HG03045 (cell line): ENCODE measurements around the gene SQSTM1.
"Not testable (repeated sequence)": the region's sequence is repeated elsewhere in the genome, so short reads cannot be mapped to it uniquely, and the experiment has no call there.

Source experiments
- ATAC-seq: cut with Tn5 transposase; IDR thresholded peaks from one replicate; pipeline ENCODE4 v1.9.1; 2021; ENCODE audit warnings: mild to moderate bottlenecking, moderate library complexity; ENCODE audit not compliant: unreplicated experiment

Gene SQSTM1

DNA sequence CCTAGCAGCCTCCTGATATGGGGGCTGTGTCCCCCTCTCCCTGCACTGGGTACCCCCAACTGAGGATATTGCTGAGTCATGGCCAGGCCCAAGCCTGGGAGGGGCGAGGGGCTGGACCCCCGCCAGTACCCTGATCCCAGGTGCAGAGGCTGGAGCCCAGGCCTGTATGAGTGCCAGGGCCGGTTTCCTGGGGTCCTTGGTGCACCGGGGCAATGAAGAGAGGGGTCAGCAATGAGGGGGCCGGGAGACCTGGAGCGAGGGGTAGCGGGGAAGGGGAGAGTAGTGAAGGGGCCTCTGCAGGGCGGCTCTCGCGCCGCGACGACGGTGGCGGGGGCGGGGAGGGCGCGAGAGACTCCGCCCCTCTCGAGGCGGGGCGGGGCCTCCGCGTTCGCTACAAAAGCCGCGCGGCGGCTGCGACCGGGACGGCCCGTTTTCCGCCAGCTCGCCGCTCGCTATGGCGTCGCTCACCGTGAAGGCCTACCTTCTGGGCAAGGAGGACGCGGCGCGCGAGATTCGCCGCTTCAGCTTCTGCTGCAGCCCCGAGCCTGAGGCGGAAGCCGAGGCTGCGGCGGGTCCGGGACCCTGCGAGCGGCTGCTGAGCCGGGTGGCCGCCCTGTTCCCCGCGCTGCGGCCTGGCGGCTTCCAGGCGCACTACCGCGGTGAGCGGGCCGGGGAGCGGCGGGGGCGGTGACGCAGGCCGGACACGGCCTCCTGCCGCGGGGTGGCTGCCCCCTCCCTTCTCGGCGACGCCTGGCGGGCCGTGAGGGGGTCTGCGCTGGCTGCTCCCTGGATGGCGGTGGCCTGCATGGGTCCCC, at the start of gene SQSTM1:
SQSTM1 (plus strand) TSS at position 423 of the 815 bp plus-strand sequence; CDS start at position 455, 32 bp downstream.
- ATAC-seq = peak; percentile 36

DNA sequence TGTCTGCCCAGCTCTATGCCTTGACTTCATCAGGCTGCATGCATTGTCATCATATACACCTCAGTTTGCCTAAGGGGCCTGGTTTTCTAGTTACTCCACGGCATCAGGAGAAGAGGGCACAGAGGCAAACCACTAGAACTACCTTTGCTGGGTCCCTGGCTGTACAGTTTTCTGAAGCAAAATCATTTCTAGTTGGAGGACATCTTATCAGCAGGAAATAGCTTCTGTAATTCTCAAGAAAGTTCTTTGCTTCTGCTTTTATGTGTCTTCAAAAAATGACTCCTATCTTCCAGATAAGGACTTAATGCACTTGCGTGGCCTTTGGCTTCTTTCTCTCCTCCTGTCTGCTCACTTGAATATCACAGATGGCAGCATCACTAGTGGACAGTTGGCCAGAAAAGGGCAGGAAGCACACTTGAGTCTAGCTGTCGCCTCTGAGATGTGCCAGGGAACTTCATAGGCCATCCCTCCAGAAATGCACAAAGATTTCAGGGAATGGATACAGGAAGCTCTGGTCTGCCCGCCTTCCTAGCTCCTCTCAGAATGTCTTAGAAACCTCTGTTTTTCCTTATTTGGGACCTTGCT, 49.3 kb upstream of the SQSTM1 start:
- ATAC-seq = no peak

DNA sequence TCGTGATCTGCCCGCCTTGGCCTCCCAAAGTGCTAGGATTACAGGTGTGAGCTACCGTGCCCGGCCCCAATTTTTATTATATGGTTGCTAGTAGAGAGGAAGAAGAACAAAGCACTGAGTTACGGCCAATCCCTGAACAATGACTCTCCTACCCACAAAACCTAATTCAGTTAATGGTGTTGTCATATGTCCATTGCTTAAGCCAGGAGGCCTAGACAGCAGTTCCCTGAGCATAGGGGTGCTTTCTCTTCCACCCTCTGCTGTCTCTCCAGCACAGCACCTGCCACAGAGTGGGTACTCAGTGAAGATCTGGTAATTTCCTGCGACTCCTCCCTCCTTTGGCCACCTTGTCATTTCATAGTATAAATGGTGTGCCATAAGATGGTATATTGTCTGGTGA, 48.4 kb upstream of the SQSTM1 start:
- no peak for ATAC-seq

DNA sequence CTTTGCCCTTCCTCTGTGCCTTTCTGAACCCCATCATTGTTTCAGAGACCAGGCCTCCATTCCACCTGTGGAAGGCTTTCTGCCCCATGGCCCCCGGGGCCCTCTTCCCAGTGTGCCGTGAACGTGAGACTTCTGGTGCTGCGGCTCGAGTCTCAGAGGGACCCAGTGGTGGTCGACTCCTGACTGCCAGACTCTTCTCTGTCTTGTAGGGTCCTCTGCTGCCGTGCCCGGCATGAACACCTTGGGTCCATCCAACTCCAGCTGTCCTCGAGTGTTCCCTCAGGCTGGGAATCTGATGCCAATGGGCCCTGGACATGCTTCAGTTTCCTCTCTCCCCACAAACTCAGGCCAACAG, 47.0 kb upstream of the SQSTM1 start:
- no peak for ATAC-seq

DNA sequence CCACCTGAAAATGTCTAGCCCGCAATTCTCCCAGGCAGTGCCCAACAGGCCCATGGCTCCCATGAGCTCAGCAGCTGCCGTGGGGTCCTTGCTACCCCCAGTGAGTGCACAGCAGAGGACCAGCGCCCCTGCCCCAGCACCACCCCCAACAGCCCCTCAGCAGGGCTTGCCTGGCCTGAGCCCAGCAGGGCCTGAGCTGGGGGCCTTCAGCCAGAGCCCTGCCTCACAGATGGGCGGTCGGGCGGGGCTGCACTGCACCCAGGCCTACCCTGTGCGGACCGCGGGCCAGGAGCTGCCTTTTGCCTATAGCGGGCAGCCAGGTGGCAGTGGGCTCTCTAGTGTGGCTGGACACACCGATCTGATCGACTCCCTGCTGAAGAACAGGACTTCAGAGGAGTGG, 46.3 kb upstream of the SQSTM1 start:
- ATAC-seq = no peak

DNA sequence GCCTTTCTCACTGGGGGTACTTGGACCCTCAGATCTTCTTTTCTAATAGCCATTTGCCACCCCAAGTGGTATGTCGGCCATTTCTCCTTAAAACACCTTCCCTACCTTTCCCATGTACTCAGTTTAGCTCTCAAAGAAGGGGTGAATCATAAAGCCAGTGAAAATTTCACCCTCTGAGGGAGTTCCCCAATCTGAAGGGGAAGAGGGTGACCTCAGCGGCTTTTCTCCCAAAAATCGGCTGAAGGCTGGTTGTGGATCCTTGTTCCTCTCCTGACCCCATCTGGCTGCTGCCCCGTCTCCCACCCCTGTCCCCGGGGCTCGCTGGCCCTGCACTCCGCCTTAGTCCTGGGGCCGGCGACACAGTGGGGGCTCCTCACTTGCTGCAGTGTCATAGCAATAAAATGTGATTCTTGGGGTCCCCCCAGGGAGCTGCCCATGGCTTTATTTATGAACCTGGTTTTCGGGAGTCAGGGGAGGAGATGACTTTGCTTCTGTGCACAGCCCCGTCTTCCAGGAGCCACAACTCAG, 44.2 kb upstream of the SQSTM1 start:
- no peak for ATAC-seq

DNA sequence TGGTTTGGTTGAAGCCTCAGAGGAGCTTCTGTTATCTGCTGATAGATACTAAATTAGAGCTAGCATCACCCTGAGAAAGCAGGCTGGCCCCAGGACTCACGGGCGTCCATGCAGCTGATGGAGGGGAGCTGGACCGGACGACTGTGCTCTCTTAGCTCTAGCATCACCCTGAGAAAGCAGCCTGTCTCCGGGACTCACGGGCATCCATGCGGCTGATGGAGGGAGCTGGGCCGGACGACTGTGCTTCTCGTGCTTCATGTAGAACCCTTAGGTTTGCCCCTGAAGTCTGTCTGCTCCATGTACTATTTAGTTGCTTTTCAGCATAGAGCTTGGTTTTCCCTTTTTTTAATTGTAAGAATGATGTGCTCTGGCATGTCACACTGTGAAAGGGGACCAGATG, 43.2 kb upstream of the SQSTM1 start:
- ATAC-seq = no peak

DNA sequence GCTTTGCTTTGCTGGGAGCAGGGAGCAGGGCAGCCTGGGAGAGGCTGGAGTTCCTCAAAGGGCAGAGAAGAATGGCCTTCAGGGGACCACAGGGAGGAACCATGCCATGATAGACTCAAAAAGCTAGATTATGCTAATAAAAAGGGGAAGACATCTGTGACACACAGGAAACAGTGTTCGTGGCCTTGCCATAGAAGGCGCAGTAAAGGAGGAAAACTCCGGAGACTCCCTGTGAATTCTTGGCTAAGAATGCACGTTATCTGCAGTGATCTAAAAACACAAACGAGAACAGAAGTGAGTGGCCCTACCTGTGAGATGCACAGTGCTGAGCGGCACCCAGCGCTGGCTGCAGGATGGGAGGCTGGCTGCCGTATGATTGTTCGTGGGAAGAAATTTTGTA, 42.8 kb upstream of the SQSTM1 start:
- ATAC-seq = no peak

DNA sequence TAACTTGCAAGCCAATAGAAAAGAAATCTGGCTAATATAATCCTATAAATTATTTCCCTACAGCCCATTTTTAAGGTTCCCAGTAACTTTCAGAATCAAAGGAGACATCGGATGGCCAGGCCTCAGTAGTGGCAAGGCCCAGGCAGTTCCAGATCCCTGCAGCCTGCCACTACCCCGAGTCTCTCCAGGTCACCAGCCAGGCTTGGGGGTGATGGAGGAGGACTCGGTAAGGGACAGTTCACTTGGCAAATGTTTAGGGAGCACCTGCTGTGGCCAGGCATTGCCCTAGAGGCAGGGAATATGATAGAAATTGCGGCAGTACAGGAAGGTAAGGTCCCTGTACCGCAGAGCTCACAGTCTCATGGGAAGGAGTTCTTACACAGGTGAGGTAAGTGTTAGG, 42.1 kb upstream of the SQSTM1 start:
- ATAC-seq = no peak

DNA sequence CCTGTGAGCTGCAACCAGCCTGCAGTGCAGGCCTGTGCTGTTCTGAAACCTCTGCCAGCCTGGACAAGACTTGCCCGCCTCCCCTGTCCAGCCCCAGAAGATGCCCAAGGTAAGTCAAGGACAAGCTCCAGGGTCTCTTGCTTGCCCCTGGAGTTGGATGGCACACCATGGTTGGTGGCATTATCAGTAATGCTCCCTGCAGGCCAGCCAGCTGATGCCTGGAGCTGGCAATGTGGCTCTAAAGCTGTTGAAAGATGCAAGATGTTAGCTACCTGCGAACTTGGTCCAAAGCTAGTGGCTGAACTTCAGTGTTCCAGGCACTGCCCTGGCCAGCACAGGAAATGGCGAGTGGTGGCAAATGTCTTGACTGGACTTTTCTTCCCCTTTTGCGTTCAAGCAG, 40.9 kb upstream of the SQSTM1 start:
- ATAC-seq = no peak

DNA sequence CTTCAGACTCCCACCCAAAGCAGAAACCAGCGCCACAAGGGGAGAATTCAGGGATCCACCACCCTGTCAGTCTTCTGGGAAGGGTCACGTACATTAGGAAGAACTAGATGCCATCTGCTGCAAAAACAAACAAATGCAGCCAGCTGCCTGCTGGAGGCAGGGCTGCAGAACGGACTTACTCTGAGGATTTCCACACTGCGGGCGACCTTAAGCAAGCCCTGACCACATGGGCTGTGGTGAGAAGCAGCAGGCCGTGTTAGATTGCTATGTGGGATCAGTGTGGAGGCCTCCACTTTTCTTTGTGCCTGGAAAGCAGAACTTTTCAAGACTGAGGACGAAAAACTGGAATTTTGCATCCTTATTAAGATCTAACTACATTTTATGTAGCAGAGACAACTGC, 40.3 kb upstream of the SQSTM1 start:
- ATAC-seq = no peak

DNA sequence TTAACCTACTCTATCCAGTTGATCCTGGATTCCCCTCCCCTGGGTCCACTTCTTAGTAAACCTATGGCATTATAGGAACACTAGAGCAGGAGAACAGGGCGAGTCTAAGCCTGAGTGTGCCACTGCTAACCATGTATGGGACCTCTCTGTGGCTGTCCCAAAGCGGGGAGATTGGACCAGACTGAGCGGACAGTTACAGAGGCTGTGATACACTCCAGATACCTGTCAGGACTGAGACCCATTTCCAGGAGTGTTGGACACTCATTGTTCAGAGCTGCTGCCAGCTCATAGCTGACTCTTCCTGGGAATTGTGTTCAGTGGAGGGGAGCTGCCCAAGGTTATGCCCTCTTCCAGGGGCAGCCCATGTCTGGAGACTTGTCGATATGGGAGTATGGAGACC, 38.9 kb upstream of the SQSTM1 start:
- no peak for ATAC-seq

DNA sequence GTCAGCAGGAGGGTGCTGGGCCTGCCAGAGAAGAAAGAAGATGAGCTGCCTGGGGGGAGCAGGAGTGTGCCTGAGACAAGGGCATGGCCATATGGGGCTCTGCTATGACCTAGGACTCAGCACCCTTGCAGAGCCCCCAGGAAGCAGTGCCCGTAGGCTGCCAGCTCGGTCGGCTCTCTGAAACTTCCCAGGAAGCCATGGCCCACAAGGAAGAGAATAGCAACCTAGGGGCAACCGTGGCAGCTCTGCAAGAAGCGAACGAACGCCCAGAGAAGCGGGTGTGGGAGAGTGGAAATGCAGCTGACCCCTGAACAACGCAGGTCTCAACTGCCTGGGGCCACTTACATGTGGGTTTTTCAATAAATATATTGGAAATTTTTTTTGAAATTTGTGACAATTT, 37.6 kb upstream of the SQSTM1 start:
- ATAC-seq = no peak

DNA sequence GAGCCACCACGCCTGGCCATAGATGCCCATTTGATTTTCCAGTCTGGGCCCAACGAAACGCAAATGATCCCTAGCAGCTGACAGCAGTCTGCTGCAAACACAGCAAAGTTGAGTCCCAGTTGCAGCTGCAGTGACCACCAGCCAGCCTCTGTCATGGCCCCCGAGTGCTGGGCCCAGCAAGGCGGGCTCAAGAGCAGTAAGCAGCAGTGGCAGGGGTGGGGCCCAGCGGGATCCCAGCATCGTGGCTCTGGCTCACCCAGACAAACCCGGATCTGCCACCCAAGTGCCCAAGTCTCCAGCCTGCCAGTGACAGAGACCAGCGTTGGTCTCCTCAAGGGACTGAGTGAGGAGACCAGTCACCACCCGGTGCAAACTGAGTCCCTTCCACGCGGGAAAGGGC, 33.8 kb upstream of the SQSTM1 start:
- ATAC-seq = no peak

DNA sequence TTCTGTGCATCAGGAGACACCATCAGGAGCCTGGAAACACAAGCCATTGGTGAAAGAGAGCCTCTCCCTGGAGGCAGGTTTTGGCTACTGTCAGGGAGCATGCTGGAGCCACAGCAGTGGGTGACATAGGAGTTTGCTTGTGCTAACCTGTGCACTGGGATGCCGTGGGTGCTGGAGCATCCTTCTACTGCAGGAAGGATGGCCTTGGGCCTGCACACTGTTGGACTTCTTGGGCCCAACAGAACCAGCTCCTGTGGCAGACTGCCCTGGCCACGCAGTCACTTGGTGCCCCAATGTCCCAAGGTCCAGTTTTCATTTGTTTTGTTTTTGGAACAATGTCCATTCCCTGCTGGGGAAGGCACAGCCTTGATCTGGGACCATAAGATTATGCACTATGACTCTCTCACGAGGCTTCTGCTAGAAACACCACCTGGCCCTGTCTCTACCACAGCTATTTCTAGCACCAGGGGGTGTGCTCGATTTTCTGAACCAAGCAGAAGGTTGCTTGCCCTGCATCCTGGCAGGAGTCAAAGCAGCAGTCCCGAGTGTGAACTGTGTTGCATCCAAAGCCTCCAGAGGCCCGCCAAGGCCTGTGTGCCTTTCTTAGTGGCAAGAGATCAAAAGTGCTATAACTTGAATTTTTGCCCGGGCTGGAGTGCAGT, 32.4 kb upstream of the SQSTM1 start:
- ATAC-seq = no peak

DNA sequence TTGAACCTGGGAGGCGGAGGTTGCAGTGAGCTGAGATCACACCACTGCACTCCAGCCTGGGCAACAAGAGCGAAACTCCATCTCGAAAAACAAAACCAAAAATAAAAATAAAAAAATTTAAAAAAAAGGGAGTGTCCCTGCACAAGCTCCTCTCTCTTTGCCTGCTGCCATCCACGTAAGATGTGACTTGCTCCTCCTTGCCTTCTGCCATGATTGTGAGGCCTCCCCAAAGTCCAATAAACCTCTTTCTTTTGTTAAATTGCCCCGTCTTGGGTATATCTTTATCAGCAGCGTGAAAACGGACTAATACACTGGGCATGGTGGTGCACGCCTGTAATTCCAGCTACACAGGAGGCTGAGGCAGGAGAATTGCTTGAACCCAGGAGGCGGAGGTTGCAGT, 31.4 kb upstream of the SQSTM1 start:
- ATAC-seq = not testable (repeated sequence)

DNA sequence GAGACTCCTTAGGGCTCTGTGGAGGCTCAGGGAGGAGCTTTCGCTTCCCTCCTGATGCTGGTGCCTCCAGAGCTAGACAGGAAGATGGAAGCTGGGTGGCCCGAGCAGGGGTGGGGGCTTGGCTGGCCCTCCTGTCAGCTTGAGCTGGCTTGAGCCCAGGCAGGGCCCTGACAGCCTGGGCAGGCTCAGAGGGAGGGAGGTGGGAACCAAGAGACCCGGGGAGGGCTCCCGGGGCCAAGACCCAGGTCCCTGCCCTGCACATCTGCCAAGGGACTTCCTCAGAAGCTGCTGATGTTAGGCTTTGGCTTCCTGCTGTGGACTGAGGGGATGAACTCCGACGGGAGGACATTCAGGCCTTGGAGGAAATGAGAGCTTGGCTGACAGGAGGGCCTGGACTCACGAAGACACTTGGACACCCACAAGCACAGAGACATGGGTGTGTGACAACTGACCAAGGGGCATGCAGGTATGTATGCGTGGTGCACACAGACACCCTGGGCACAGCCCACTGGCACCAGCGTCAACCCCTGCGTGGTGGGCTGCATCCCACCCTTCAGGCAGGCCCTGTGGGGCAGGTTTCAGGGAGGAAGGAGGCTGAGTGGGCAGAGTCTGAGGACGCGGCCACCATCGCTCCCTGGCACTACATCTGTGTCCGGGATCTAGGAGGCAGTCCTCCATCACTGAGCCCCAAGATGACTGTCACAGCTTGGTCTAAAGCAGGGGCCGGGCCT, 28.7 kb upstream of the SQSTM1 start:
- ATAC-seq = no peak

DNA sequence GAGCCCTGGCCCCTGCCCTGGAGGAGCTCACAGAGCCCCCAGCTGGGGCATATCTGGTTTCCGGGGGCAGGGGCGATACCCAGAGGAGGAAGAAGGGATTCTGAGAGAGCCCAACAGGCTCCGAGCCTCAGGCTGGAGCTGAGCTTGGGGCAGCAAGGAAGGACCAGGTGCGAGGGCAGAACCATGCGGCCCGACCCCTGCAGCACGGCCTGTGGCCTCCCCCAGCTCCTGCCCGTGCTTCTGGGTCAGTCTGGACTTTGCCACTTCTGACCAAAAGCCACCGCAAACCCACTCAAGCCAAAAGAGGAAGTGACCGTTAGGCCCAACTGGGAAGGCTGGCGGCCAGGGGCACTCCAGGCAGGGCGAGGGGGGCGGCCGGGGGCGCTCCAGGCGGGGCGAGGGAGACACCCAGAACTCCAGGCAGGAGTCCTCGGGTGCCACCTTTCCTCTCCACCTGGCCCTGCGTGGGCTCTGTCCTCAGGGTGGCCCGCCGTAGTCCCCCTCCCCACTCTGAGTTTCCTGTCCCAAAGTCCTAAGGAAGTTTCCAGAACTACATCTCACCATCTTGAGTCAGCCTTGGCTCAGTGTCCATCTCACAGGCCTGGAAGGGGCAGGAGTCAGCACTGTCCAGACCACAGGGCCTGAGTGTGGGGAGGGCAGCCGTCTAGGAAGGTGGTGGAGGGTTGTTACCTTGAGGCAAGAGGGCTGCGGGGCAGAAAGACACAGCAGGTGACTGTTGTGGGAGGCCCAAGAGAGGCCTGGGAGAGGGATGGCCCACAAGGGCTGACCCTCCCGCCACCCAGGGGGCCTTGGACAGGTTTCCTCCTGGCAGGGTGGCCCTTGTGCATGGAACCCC, 27.9 kb upstream of the SQSTM1 start:
- no peak for ATAC-seq

DNA sequence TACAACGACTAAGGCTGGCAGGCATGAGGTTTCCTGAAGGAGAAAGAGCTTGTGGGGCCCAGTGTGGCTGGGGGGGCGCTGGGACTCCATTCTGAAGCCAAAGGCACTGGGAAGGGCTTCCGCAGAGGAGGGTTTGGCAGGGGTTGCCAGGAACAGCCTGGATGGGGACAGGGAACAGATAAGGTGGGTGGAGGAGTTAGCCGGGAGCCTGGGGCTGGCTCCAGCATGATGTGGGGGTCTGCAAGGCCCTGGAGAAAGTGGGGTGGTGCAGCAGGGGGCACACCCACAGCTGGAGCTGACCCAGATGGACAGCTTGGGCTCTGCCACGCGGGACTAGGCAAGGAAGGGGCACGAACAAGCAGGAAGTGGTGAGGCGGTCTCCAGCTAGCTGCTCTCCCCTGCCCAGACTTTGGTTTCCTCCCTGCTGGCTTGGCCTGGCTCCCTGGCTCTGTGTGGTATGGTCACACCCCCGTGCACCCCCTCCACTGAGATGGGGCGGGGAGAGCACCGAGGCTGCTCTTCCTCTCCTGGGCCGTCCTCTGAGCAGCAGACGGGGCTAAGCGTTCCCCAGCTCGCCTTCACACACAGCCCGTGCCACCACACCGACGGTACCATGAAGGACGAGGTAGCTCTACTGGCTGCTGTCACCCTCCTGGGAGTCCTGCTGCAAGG, 27.1 kb upstream of the SQSTM1 start, which contains the start of gene LTC4S:
LTC4S (plus strand) TSS at position 519 of the 672 bp plus-strand sequence; CDS start at position 614, 95 bp downstream.
- ATAC-seq = no peak

DNA sequence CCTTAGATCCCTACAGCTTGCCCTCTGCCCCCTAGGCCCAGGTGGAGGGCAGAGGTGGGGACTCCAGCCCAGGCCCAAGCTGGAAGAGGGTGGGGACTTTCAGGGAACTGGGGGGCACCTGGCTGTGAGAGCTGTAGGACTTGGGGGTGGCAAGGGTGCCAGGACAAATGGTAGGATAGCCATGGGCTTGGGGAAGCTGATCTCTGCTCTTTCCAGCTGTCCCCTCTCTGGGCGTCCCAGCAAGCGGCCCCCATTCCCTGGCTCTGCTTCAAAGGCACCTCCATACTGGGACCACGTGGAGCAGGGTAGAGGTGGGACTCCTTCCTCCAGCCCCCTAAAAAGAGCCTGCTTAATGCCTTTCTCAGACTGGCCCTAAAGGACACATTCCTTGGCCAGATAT, 26.5 kb upstream of the SQSTM1 start:
- no peak for ATAC-seq
